ENCODE results near the gene PLPPR3.
"Not testable (repeated sequence)": the region's sequence is repeated elsewhere in the genome, so short reads cannot be mapped to it uniquely, and the experiment has no call there.

PLPPR3 gene

GRCh38 chr19:829129-829758 lies 7.5 kb upstream of the PLPPR3 start:
- no peak for DNase-seq (ENCODE audit: low read depth in 3 of 3)

- no peak for DNase-seq (ENCODE audit: low read depth in 3 of 3)
Observed at GRCh38 chr19:827710-828321, 6.1 kb upstream of the PLPPR3 start, which contains the start of gene AZU1. TSS of gene AZU1 (plus strand) at chr19:827837. CDS start at chr19:827847, 10 bp downstream.

DNA sequence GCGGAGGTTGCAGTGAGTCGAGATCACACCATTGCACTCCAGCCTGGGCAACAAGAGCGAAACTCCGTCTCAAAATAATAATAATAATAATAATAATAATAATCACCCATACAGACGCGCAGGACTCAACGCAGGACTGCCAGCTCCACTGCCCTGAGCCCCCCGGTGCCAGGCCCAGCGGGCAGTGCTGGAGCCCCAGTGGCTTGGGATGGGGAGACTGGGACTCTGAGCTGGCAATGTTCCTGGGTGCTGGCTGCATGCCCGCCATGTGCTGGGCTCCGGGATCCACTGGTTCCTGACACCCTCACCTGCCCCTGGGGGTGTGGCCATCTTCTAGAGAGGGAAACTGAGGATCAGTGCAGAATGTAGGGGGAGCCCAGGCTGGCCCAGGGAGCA lies 5.6 kb upstream of the PLPPR3 start:
- no peak for DNase-seq (ENCODE audit: low read depth in 3 of 3)

DNA sequence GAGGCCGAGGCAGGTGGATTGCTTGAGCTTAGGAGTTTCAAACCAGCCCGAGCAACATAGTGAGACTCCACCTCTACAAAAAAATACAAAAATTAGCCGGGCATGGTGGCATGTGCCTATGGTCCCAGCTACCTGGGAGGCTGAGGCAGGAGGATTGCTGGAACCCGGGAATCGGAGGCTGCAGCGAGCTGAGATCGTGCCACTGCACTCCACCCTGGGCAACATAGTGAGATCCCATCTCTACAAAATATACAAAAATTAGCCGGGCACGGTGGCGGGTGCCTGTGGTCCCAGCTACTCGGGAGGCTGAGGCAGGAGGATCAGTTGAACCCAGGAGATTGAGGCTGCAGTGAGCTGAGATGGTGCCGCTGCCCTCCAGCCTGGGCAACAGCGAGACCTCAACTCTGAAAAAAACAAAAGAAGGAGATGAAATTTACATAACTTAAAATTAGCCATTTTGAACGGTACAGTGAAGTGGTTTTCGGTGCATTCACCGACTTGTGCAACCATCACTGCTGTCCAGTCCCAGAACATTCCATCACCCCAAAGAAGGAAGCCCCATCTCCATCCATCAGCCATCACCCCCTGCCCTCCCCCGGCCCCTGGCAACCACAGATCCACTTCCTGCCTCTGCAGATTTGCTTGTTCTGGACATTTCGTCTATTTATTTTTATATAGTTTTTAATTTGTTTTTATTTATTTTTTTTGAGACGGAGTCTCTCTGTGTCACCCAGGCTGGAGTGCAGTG lies 4.3 kb upstream of the PLPPR3 start:
- DNase-seq (ENCODE audit: low read depth in 3 of 3) = no peak

- DNase-seq (ENCODE audit: low read depth in 3 of 3) = no peak
Observed at GRCh38 chr19:824885-825284, 3.1 kb upstream of the PLPPR3 start.

DNA sequence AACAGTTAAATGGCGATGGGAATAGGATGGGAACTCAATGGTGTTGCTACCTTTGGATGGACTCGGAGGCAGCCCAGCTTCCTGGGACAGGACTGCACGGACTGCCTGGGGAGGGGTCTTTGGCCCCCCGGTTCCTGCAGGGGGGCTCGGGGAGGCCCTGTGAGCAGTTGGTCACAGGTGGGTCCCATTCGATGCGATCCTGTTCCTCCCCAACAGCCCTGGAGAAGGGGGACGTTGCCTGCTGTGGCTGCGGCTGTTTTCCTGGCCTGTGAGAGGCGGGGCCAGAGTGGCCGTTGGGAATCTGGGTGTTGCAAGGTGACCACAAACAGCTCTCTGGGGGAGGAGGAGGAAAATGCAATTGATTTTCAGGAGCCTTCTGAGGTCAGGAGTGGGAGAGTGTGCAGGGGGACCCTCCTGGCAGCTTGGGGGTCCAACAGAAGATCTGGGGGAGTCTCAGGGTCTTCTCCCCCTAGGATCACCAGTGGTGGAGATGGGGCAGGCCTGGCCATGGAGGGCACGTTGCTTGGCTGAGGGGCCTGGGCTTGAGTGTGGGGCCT lies 1.9 kb upstream of the PLPPR3 start:
- DNase-seq (ENCODE audit: low read depth in 3 of 3) = no peak

DNA sequence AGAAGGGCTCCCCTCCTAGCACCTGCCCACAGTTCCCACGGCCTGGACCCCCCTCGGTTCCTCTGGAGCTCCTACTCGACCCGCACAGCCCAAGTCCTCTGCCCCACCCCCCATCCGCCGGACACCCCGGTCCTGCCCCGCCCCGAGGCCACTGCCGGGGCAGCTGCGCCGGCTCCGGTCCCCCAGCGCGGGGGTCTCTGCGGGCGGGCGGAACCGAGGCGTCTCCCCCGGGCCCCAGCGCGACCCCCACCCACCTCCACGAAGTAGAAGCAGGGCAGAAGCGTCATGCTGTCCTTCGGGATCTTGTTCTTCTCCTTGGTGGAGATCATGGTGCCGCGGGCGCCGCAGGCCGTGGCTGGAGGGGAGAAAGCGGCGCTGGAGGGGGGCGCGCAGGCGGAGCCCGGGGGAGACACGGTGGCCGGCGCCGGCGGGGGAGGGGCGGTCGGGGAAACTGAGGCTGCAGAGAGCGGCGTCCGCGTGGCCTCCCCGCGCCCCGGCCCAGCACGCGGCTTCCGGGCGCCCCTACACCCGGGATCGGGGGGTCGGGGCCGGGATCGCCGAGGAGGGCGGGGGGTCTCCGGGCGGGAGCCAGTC lies 427 bp downstream of the PLPPR3 start:
- no peak for DNase-seq (ENCODE audit: low read depth in 3 of 3)

GRCh38 chr19:820212-820611 lies 1.5 kb downstream of the PLPPR3 start:
- not testable (repeated sequence) for DNase-seq (ENCODE audit: low read depth in 3 of 3)

DNA sequence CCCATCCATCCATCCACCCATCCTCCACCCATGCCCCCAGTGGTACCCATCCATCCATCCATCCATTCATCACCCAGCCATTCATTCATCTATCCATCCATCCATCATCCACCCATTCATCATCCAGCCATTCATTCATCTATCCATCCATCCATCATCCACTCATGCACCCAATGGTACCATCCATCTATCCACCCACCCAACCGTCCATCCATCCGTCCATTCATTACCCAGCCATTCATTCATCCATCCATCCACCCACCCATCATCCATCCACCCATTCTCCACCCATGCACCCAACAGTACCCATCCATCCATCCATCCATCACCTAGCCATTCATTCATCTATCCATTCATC lies 5.3 kb downstream of the PLPPR3 start:
- no peak for DNase-seq (ENCODE audit: low read depth in 3 of 3)

DNA sequence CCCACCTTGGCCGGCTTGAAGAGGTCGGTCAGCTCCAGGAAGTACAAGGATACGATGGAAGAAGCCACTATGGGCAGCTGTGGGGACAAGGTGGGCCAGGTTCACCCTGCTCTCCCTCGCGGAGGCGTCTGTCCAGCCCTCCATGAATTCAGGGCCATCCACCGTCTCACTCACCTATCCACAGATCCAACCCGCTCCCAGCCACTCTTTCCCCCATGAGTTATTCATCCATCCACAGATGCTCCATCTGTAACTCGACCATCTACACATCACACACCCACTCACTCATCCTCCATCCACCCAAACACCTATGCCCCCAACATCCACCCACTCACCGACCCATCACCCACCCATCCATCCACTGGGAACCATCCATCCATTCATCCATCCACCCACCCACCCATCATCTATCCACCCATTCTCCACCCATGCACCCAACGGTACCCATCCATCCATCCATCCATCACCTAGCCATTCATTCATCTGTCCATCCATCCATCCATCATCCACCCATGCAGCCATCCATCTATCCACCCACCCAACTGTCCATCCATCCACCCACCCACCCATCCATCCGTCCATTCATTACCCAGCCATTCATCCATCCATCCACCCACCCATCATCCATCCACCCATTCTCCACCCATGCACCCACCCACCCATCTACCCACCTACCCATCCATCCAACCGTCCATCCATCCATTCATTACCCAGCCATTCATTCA lies 5.8 kb downstream of the PLPPR3 start:
- DNase-seq (ENCODE audit: low read depth in 3 of 3) = no peak

DNA sequence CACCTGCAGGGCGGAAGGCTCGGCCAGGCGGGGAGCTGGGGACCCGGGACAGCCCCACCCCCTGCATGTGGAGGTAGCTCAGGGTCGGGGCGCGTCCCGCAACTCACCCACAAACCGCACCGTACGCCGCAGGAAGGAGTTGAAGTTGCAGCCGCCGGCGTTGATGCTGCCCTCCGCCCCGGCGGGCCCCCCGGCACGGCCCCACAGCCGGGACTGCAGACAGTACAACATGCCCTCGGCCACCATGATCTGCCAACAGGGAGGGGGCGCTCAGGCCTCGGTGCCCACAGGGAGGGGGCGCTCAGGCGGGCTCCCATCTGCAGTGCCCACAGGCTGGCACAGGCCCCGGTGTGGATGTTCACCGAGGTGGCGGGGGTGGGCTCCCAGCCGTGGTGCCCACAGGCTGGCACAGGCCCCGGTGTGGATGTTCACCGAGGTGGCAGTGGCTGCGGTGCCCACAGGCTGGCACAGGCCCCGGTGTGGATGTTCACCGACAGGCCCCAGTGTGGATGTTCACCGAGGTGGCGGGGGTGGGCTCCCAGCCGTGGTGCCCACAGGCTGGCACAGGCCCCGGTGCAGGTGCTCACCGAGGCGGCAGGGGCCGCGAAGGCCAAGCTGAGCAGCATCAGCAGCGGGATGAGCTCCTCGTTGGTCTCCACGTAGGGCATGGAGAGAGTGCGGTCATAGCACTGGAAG lies 6.5 kb downstream of the PLPPR3 start:
- no peak for DNase-seq (ENCODE audit: low read depth in 3 of 3)

GRCh38 chr19:814152-815078 lies 7.3 kb downstream of the PLPPR3 start:
- DNase-seq (ENCODE audit: low read depth in 3 of 3) = no peak

GRCh38 chr19:813219-814151 lies 8.3 kb downstream of the PLPPR3 start:
- DNase-seq (ENCODE audit: low read depth in 3 of 3) = no peak

DNA sequence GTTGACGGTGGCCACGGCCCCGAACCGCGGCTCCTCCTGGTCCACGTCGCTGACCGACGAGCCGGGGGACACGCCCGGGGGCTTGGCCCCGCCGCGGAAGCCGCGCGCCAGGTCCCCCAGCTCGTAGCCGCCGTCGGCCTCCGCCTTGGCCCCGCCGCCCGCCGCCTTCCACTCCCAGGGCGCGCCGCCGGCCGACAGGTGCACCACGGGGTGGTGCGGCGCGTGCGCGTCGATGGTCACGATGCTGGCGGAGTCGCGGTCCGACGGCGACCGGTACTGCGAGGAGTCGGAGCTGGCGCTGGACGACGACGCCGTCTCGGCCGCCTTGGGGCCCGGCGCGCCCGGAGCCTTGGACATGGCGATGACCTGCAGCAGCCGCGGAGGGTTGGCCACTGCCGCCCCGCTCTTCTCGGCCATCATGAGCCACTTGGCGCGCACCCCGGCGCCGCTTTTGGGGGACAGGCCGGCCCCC lies 9.0 kb downstream of the PLPPR3 start:
- DNase-seq (ENCODE audit: low read depth in 3 of 3) = no peak

- DNase-seq (ENCODE audit: low read depth in 3 of 3) = no peak
Observed at GRCh38 chr19:812049-812746, 9.6 kb downstream of the PLPPR3 start.

- DNase-seq (ENCODE audit: low read depth in 3 of 3) = no peak
Observed at GRCh38 chr19:811506-812048, 10.2 kb downstream of the PLPPR3 start.

GRCh38 chr19:810883-811489 lies 10.8 kb downstream of the PLPPR3 start:
- DNase-seq (ENCODE audit: low read depth in 3 of 3) = no peak

Data from stimulated activated CD4-positive, alpha-beta T cell treated with anti-CD3 and anti-CD28 coated beads, TNF-alpha, amount 100 ng/mL, for 48 hours (primary cell).